OCI-LY7 (cell line): Measurements from ENCODE around the gene P3H3.

ENCODE experiments used
- CTCF ChIP-seq: fragments of 200-600 bp; sonication (generic); conservative IDR thresholded peaks from 2 replicates; pipeline ENCODE4 v1.5.1; 2014; ENCODE audit warnings: mild to moderate bottlenecking, antibody characterized with exemption, low read length, moderate library complexity, mixed read lengths
- EZH2phosphoT487 ChIP-seq: fragments of 200-600 bp; sonication (generic); IDR thresholded peaks from 2 replicates; pipeline ENCODE4 v1.6.1; 2018; ENCODE audit warnings: low read depth, borderline replicate concordance, mild to moderate bottlenecking, mixed run types, antibody characterized with exemption, low read length, moderate library complexity, mixed read lengths

DNA sequence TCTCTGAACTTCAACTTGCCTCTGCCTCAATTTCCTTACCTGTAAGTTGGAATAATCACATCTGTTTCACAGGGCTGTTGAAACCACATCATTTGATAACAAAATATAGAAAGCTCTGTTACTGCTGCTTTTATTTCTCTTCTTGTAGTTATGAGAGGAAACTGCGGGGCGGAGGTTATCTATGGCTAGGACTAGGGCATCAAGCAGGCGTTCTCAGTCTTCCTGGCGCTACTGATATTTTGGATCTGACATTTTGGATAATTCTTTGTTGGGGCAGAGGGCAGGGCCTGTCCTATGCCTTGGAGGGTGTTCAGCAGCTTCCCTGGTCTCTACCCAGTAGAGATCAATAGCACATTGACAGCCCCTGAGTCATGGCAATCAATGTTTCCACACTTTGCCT, 3.9 kb downstream of the P3H3 start:
- no peak for TF ChIP-seq CTCF
- TF ChIP-seq EZH2phosphoT487: no peak
